WI38 (cell line): Measurements from ENCODE around the gene DECR2.

Source experiments
- H3K4me3 ChIP-seq: 2 replicates; pipeline ENCODE4 v1.5.1; 2011; ENCODE audit warnings: low read depth, mild to moderate bottlenecking, control low read depth, low read length
- TF ChIP-seq, protein P1 (sequence below): IDR thresholded peaks from 2 replicates; pipeline ENCODE4 v1.5.1; 2012; ENCODE audit warnings: low read depth, mild to moderate bottlenecking, control low read depth, low read length

DECR2 gene

GRCh38 chr16:426115-426905 lies 24.6 kb downstream of the DECR2 start:
- TF ChIP-seq, protein P1, sequence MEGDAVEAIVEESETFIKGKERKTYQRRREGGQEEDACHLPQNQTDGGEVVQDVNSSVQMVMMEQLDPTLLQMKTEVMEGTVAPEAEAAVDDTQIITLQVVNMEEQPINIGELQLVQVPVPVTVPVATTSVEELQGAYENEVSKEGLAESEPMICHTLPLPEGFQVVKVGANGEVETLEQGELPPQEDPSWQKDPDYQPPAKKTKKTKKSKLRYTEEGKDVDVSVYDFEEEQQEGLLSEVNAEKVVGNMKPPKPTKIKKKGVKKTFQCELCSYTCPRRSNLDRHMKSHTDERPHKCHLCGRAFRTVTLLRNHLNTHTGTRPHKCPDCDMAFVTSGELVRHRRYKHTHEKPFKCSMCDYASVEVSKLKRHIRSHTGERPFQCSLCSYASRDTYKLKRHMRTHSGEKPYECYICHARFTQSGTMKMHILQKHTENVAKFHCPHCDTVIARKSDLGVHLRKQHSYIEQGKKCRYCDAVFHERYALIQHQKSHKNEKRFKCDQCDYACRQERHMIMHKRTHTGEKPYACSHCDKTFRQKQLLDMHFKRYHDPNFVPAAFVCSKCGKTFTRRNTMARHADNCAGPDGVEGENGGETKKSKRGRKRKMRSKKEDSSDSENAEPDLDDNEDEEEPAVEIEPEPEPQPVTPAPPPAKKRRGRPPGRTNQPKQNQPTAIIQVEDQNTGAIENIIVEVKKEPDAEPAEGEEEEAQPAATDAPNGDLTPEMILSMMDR, result no peak
- H3K4me3 ChIP-seq, result peak overlapping the region; percentile 81

GRCh38 chr16:426906-427249 lies 25.2 kb downstream of the DECR2 start:
- TF ChIP-seq, protein P1, result no peak
- peak overlapping the region; percentile 81 for H3K4me3 ChIP-seq

DNA sequence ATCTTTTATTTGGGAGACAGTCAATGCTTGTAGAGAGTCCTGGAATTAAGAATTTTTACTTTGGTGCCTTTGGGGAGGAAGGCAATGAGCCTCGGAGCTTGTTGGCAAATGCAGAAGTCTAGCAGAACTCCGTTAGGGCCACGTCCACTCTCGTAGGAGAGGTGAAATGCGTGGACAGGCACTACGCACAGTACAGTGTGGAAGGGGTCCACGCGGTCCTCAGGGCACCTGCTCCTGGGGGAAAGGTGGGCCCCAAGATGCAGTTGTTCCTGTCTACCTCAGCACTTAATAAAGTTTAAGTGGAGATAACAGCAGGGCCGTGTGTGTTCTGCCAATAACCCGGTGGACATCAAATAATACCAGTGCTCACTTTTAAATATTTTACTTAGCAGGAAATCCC lies 25.6 kb downstream of the DECR2 start:
- H3K4me3 ChIP-seq, result peak overlapping the region; percentile 81
- TF ChIP-seq, protein P1, result no peak

GRCh38 chr16:430904-431303 lies 29.2 kb downstream of the DECR2 start:
- TF ChIP-seq, protein P1, result no peak

GRCh38 chr16:440627-441026 lies 38.9 kb downstream of the DECR2 start:
- H3K4me3 ChIP-seq, result no peak overlapping the region
- TF ChIP-seq, protein P1, result no peak

More at GRCh38 chr16:430904-431303, 29.2 kb downstream of the DECR2 start:
- H3K4me3 ChIP-seq, result no peak overlapping the region

- TF ChIP-seq, protein P1, result no peak
- no peak overlapping the region for H3K4me3 ChIP-seq
Observed at GRCh38 chr16:441447-441846, 39.8 kb downstream of the DECR2 start.

GRCh38 chr16:442976-443375 lies 41.3 kb downstream of the DECR2 start:
- H3K4me3 ChIP-seq, result no peak overlapping the region
- TF ChIP-seq, protein P1, result no peak
